ENCODE data around the gene CAPS.

GRCh38 chr19:5948752-5949564 is 34.9 kb downstream of the CAPS start:
- TF ChIP-seq OSR1 (CRISPR knock-in tag; IDR thresholded peaks at IDR 0.05) = no peak
- TF ChIP-seq CSRNP3 (CRISPR knock-in tag; IDR thresholded peaks at IDR 0.05) = no peak
- TF ChIP-seq CSDC2 (CRISPR knock-in tag; IDR thresholded peaks at IDR 0.05) = no peak
- TF ChIP-seq TSHZ2 (CRISPR knock-in tag; IDR thresholded peaks at IDR 0.05) = no peak
- no peak for TF ChIP-seq ISL1 (CRISPR knock-in tag; IDR thresholded peaks at IDR 0.05)
